HG03139 (cell line): ENCODE measurements around the gene TCERG1L.

Experiments
- ATAC-seq: cut with Tn5 transposase; IDR thresholded peaks from one replicate; pipeline ENCODE4 v1.9.1; 2021; ENCODE audit not compliant: unreplicated experiment

TCERG1L gene

GRCh38 chr10:131211559-131211958 lies 100.0 kb downstream of the TCERG1L start:
- no peak for ATAC-seq

- no peak for ATAC-seq
Observed at GRCh38 chr10:131211146-131211545, 100.4 kb downstream of the TCERG1L start.

GRCh38 chr10:131210181-131210580 lies 101.3 kb downstream of the TCERG1L start:
- ATAC-seq = no peak

GRCh38 chr10:131207584-131208532 lies 103.7 kb downstream of the TCERG1L start:
- no peak for ATAC-seq

- ATAC-seq = no peak
Observed at GRCh38 chr10:131207176-131207575, 104.3 kb downstream of the TCERG1L start.

- no peak for ATAC-seq
Observed at GRCh38 chr10:131206111-131206995, 105.2 kb downstream of the TCERG1L start.

- ATAC-seq = no peak
Observed at GRCh38 chr10:131205556-131205955, 106.0 kb downstream of the TCERG1L start.

GRCh38 chr10:131204406-131205152 lies 106.9 kb downstream of the TCERG1L start:
- no peak for ATAC-seq

- no peak for ATAC-seq
Observed at GRCh38 chr10:131203456-131204357, 107.8 kb downstream of the TCERG1L start.

GRCh38 chr10:131202990-131203389 lies 108.5 kb downstream of the TCERG1L start:
- no peak for ATAC-seq

GRCh38 chr10:131201741-131202515 lies 109.6 kb downstream of the TCERG1L start:
- ATAC-seq = no peak

GRCh38 chr10:131200856-131201470 lies 110.6 kb downstream of the TCERG1L start:
- no peak for ATAC-seq

- ATAC-seq = no peak
Observed at GRCh38 chr10:131199646-131200045, 111.9 kb downstream of the TCERG1L start.

- no peak for ATAC-seq
Observed at GRCh38 chr10:131198843-131199242, 112.7 kb downstream of the TCERG1L start.

- no peak for ATAC-seq
Observed at GRCh38 chr10:131198401-131198800, 113.1 kb downstream of the TCERG1L start.

GRCh38 chr10:131196176-131196885 lies 115.2 kb downstream of the TCERG1L start:
- ATAC-seq = no peak

- ATAC-seq = no peak
Observed at GRCh38 chr10:131195558-131196159, 115.9 kb downstream of the TCERG1L start.

- ATAC-seq = no peak
Observed at GRCh38 chr10:131195116-131195515, 116.4 kb downstream of the TCERG1L start.
